PC-3 (cell line): Measurements from ENCODE around the gene SUSD6.

Source experiments
- CTCF ChIP-seq: fragments of 300-600 bp; sonication (generic); conservative IDR thresholded peaks from 2 replicates; pipeline ENCODE4 v1.5.1; 2017; ENCODE audit warnings: antibody characterized with exemption, low read depth, mild to moderate bottlenecking, low read length
- EZH2 ChIP-seq: fragments of 300-600 bp; sonication (generic); IDR thresholded peaks from one replicate; pipeline ENCODE4 v1.6.1; 2017; ENCODE audit warnings: antibody characterized with exemption, mild to moderate bottlenecking, low read length; ENCODE audit not compliant: unreplicated experiment

DNA sequence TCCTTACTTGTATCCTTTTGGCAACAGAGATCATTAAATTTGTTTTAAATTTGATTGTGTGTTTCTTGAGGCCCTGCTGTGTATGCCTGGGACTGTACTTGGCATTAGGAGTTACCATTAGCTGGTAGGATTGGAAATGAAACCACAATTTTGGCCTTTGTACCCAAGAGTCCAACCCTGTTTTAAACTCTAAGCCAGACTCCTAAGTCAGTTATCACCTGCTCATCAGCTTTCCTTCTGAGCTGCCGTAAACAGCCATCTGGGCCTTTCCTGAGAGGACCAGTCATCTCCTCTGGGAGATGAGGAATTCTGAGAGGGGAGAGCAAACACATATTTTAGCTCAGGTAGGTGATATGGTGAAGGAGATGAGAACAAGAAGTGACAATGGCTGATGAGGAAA, 81.2 kb downstream of the SUSD6 start:
- no peak for TF ChIP-seq CTCF
- no peak for TF ChIP-seq EZH2
